Measurements from ENCODE around the gene PHB1.

- TF ChIP-seq EZH2 (IDR thresholded peaks at IDR 0.05; ENCODE audit: low read length, unreplicated experiment) (no peak), CTCF (conservative IDR thresholded peaks at IDR 0.05; ENCODE audit: low read depth, low read length) (no peak)
These were observed 51.4 kb downstream of the PHB1 start for GRCh38 chr17:49363251-49363650.
